GM21576 (cell line): ENCODE data around the gene MINDY3.
"Not testable (repeated sequence)": the region's sequence is repeated elsewhere in the genome, so short reads cannot be mapped to it uniquely, and the experiment has no call there.

Source experiments
- ATAC-seq: cut with Tn5 transposase; IDR thresholded peaks from one replicate; pipeline ENCODE4 v1.9.1; 2021; ENCODE audit warnings: mild to moderate bottlenecking, moderate library complexity; ENCODE audit not compliant: unreplicated experiment

The MINDY3 gene

DNA sequence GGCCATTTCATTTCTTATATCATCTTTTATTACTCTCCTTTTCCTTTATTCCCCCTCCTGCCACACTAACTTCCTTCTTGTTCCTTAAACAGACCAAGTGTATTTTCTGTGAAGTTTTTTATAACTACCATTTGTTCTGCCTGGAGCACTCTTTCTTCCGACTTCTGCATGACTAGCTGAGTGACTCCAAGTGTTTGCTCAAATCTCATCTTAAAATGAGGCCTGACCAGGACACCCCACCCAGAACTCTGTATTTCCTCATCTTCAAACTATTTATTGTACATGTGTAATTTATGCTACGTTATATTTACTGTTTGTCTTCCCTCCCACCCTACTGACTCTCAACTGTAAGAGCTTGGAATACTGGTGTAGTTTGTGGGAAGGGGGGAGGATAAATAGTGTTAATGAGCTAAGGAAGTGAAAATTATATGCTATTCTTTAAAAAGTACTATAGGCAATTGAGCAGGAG, 3.2 kb downstream of the MINDY3 start:
- no peak for ATAC-seq

DNA sequence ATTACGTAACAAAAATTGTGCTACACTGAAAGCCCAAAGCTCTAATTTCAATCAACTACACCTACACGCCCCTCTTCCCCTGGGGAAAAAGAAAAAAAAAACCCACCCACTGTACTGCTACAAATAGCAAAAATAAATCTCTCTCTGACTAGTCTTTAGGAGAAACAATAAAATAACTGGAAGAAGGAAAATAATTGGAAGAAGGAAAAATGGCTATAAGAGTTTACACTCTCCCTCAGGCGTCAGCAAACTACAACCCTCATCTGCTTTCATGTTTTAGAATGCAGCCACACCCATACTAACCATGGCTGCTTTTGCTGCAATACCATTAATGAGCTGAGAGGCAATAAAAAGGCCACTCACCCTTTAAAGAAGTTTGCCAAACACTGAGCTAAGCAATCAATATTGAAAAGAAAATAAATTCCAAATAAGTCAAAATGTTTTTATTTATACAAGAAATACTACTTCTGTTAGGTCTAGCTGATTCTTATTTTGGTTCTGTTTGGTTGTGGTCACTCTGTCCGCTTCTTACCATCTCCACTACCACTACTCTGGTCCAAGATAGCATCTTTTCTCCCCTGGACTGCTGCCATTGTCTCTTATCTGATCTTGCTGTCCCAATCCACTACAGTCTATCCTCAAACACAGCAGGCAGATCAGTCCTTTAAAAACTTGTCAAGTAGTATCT, 3.8 kb downstream of the MINDY3 start:
- no peak for ATAC-seq

DNA sequence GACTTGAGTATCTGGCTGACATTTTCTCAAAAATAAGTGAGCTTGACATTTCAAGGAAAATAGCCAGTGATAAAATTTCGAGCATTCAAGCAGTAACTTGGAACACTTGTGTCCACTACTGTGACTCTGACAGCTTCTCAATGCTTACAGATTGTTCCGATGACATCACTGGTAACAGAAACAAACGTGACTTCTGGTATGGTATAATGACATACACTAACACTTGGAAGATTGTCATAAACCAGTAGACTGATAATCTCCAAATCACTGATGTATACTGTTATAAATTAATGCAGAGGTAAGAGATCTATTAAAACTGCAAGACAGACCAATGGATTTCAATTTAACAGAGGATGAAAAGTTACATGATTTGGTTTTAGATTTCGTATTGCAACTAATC, 6.5 kb downstream of the MINDY3 start:
- no peak for ATAC-seq

DNA sequence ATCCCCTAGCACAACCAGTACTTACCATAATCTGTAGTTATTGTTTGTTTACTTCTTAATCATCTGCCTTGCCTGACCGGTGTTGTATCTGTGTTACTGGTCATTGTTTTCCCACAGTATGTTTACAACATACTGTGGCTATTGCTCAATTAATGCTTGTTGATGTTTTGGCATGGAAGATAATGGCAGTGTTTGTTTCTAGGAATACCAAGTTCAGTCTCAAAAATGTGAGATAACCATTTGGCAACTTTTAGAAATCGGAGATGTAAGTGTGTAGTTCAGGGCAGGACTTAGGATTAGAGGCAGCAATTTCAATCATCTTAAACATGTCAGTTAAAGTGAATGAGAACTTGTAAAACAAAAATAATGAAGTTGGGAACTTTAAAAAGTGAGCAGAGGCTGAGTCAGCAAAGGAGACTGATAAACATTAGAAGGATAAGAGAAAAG, 8.2 kb downstream of the MINDY3 start:
- ATAC-seq, result no peak

DNA sequence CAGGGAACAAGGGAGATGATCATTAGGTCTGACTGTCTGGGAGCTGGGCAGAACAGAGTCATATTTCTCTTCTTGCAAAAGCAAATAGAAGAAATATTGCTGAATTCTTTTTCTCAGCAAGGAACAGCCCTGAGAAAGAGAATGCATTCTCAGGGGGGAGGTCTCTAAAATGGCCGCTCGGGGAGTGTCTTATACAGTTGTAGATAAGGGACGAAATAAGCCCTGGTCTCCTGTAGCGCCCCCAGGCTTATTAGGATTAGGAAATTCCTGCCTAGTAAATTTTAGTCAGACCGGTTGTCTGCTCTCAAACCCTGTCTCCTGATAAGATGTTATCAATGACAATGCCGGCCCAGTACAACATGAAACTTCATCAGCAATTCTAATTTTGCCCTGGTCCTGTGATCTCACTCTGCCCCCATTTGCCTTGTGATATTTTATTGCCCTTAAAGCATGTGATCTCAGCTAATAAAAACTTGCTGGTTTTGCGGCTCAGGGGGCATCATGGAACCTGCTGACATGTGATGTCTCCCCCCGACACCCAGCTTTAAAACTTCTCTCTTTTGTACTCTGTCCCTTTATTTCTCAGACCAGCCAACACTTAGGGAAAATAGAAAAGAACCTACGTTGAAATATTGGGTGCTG, 9.8 kb downstream of the MINDY3 start:
- not testable (repeated sequence) for ATAC-seq

DNA sequence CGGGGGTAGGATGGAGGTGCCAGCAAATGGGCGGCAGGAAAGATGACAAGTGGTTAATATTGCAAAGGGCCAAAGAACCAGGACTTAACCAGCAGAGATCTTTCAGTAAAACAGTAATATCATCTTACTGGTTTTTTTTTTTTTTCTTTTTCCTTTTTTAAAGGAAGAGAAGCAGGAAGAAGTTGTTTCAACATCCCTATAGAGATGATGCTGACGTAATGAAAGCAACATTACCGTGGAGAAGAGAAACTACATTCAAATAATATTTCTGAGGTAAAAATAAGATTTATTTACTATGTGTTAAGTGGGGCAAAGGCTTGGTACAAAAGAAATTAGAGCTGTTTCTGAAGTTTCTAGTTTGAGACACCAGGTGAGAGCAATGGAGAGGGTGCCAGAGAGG, 11.0 kb downstream of the MINDY3 start:
- ATAC-seq, result no peak

DNA sequence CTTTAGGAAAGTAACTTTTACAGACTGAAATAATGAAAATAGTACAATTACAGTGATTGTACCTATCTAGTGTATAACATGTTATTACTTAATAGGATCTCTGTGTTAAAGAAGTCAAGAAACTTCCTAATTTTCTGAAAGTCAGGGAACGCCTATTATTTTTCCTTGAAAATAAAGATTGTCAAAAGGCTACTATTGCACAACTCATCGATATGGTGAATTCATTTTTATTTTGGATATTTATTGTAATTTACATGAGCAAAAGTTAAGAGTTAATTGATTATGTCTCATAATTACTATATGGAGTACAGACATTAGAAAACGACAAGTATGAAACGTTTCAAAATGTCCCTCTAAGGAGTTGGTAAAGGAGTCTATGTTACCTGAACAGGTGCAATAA, 12.8 kb downstream of the MINDY3 start:
- ATAC-seq, result no peak

DNA sequence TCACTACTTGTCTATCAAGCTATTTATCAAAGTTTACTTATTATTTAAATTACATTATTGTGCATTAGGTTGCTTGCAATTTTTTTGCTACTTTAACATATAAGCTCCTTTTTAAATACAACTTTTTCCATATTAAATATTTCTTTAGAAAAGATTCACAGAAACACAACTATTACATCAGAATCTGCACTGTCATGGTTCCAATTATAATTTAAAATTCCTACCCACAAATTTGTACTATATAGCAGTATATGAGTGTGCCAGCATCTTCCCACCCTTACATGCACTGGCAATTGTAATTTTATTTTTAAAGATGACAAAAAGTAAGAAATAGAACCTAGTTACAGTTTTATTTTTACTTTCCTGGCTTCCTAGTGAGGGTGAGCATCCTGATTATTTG, 15.8 kb downstream of the MINDY3 start:
- ATAC-seq, result no peak

DNA sequence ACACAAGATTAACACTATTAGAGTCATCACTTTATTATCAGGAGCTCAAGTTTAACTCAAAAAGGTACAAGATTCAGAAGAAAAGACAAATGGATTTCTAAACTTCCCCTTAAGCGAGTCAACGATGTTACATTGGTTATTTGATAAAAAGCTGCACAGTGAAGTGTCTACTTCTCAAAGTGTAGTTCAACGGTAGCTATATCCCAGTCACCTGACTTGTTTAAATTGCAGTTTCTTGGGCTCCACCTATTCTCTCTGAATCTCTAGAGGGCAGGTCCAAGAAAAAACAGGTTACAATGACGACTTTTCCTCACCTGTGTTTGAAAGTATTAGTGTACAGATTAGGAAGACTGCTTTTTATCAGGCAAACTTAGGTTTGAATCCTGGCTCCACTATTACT, 16.6 kb downstream of the MINDY3 start:
- no peak for ATAC-seq

DNA sequence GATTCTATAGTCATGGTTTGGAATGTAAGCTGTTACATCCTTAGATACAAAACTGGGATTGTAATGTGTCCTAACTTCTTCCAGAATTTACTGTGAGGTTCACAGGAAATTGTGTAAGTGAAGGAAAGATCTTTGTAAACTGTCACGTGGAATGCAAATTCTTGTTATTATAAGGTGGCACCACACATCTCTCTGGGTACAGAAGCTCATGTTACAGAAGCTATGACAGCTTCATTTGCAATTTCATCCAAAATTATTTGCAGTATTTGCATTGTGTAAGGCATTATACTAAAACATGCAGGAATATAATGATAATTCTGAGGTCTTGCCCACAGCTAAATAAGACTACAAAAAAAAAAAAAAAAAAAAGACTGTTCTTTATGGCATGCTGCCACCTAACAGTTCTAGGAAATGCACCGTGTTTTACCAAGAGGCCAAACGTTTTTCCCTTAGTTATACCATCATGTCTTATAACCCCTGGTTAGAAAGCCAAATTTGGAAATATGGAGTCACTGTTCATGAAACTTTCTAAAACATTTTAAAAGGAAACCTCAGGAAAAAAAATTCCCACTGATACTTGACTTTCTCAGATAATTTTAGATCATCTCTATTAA, 17.6 kb downstream of the MINDY3 start:
- no peak for ATAC-seq

DNA sequence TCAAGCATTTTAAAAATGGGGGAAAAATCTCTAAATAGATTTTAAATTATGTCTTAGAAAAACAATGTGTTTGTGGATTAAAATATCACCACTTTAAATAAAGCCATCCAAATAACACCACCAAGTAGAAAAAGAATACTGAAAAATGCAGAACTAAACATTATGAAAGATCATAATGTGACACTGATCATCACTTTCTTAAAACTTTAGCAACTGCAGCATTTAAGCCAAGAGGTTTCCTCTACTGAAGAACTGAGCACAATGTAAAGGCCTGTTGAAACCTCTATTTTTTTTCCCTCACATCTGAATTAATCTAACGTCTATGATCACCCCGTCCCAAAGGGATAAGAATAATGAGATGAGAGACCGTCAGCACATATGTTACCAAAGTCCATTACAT, 18.6 kb downstream of the MINDY3 start:
- no peak for ATAC-seq

DNA sequence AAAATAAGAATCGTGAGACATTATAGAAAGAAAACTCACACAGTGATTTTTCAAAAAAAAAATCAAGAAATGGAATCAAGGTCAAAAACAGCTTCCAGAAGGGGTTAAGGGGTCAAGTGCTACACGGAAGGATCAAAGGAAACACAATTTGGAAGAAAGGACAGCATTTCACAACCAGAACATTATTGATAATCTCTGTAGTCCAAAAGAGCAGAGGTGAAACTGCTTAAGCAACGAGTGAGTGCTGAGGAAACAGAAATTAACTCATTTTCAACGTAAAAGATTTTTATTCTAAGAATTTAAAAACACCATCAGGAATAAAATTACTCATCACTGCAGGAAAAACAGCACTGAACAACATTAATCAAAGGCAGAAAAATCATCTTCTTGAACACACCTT, 23.5 kb downstream of the MINDY3 start:
- no peak for ATAC-seq

DNA sequence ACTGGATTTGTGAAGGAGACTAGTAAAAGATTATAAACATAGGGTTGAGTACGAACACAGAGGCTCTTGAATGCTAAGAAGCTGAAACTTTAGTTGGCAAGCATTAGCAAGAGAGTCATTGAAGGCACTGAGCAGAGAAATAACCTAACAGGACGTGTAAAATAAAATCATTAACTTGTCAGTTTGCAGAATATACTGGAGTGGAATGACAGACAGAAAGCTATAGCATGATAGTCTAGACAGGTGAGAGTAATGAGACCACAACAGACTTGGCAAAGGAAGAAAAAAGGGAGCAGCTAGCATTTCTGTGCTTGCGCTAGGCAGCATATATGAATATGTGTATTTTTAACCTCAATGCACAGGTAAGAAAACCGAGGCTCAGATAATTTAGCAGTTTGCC, 30.8 kb downstream of the MINDY3 start:
- ATAC-seq, result no peak

DNA sequence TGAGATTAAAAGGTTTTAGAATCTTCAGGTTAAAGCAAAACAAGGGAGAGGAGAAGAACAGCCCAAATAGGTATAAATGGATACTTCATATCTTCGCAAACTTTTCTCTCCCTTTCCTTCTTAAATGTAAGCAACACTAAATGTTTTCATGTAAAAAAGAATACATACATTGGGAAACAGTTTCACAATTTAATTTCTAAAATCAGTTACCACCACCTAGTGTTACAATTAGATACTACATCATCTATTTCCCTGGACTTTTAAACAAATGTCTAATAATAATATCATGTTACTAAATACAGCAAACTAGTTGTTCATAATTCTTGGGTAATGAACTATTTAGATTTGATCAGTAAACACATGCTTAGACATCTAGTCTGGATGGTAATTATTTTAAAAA, 35.8 kb downstream of the MINDY3 start:
- ATAC-seq, result no peak

DNA sequence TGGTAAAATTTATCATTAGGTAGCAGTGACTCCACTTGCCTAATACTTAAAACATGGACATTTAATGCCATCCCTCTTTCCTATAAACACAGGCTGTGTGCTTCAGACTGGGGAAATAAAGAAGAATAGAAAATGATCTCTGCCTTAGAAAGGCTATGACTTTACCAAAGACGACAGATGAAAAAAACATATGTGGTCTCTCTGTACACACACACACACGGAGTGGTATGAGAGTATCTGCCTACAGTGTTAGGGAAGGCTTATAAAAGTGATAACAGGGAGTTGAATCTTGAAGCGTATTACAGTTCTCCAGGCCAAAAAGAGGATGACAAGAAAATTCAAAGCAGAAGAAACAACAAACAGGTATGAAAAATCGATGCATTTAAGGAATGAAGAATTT, 38.2 kb downstream of the MINDY3 start:
- no peak for ATAC-seq

DNA sequence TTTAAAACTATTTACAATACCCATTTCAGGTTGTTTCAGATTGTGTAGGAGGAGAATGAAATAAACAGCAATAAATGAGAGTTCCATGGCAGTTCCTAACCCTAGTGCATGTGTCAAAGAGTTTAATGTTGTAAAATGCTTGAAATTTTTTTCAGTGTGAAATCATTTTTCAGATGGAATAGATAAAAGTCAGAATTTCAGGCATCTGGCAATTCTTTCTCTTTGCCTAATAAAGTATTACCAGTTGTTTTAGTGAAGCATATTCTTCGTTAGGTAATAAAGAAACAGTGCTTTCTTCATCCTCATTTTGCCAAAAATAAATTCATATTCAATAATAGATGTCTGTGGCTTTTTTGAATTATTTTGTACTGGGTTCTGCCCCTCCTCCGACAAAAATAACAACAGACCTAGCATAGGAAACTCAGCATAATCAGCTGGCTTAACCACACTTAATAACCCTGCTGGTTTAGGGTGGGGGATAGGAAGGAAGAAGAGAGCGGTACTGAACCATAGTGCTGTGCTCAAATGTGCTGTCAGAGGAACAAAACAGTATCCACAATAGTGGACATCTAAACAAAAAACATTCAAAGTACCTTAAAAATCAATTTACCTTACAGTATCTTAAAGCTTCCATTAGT, 39.1 kb downstream of the MINDY3 start:
- no peak for ATAC-seq

DNA sequence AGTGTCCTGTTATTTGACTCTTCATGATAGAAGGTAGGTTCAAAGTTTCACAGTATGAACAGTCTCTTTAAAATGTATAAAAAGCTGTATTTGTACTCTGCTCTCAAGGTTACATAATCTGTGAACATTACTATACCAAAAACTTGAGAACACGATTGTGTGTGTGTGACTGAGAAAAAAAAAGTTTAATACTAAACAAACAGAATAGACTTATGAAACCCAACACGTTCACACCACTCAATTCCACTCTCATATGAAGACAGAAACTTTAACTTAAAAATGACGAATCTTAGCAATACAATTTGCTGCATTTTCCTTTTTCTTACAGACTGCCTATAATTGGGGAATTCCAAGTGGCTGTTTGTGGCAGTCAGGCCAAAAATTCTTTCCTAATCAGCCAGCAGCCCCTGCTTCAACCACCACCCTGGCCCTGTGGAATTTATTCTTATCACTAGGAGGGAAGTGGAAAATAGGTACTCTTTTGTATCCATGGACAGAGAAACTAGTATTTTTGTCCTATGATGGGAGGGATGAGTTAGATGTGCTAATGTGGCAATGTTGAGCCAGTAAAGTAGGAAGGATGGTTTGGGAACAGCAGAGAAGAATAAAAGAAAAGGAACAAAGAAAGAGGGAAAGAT, 42.8 kb downstream of the MINDY3 start:
- no peak for ATAC-seq

DNA sequence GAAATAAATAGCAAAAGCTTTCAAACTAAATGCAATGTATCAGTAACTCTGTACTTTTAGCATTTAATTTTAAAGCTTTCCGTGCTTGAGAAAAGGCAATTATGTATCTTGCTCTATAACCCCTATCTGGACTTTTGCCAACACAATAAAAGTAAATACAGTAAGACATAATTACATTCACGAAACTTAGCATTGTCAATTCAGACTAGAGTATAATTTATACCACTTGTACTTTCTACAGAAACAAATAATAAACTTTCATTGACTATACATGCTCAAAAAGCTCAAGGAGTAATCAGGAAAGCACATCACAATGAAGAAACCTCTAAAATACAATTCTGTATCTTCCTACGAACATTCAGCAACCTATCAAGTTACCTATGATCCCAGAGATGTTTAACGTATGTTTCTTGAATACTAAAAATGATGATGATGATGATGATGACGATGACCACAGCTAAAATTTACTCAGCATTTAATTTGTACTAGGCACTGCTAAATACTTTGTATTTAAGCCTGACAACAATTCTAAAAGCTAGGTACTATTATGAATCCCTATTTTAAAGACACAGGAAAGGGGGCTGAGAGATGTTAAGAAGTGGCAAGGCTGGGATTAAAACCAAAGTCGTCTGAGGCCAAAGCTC, 44.9 kb downstream of the MINDY3 start:
- ATAC-seq, result no peak

DNA sequence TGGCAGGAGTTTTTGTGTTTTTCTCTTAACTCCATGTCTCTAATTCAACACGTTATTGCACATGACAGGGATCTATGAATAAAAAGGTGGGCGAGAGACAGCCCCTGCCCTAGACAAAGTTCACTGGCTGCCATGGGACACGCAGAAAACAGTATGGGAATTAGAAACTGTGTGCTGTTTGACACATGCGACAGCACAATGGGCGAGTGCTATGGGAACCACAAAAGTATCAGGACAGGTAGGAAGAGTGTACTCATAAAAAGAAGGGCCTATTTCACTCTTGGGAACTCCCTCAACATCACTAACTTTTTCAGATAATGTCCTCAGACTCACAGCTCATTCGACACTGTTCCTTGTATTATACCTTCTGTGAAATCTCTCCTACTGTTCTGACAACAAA, 45.7 kb downstream of the MINDY3 start:
- no peak for ATAC-seq

DNA sequence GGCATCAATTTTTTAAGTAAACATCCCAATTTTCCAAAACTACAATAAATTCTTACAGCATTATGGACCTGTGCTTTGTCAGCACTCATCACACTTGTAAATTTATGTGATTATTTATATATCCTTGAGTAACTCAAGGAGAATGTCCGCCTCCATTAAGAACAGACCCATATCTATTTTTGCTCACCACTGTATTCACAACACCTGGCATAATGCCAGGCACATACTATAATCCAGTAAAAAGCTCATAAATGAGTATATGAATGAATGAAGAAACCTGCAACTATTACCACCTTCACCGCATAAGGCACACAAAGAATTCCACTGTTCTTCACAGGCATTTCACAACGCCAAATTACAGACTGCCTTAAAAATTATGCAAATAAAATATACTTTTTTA, 46.9 kb downstream of the MINDY3 start:
- no peak for ATAC-seq

DNA sequence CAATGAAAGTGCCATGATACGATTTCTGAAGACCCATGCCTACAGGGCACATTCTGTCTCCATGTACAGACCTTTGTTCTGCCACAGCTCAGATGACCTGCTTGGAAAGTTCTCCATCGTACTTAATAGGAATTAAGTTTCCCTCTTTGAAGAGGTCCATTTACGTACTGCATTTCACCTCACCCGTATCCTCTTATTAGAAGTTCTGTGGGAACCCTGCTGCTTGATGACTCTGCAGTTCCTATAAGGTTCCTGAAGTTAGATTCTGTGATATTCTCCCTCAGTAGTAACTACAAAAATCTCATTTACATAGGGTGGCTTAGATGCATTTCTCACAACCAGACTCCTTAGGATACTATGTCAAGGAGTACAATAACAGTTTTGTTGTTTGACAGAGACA, 50.9 kb downstream of the MINDY3 start:
- no peak for ATAC-seq
